Measurements from ENCODE around the gene SRGAP2C. TPM values are rescaled to one million over a fixed set of nuclear protein-coding genes. Genes with fewer than 3 reads are reported as not detected.
"Not testable (repeated sequence)": the region's sequence is repeated elsewhere in the genome, so short reads cannot be mapped to it uniquely, and the experiment has no call there.

The SRGAP2C gene
- total RNA-seq, 1 donor from 2014 or later, result 69.9 TPM

- intact Hi-C loops (cut with DNase I); ATAC-seq; DNase-seq (ENCODE audit: low spot score): not testable (repeated sequence)
Measured at GRCh38 chr1:121349332-121349967, 164.7 kb downstream of the SRGAP2C start.

GRCh38 chr1:121355711-121356420, 171.1 kb downstream of the SRGAP2C start:
- DNase-seq (ENCODE audit: low spot score); intact Hi-C loops (cut with DNase I): not testable (repeated sequence)
- peak; percentile 77 for ATAC-seq

- ATAC-seq, result peak; percentile 29
- intact Hi-C loops (cut with DNase I); DNase-seq (ENCODE audit: low spot score): not testable (repeated sequence)
Measured at GRCh38 chr1:121356819-121357218, 172.0 kb downstream of the SRGAP2C start.

GRCh38 chr1:121360531-121360930, 175.8 kb downstream of the SRGAP2C start:
- intact Hi-C loops (cut with DNase I); ATAC-seq; DNase-seq (ENCODE audit: low spot score): not testable (repeated sequence)

- intact Hi-C loops (cut with DNase I); DNase-seq (ENCODE audit: low spot score): not testable (repeated sequence)
- peak; percentile 90 for ATAC-seq
Measured at GRCh38 chr1:121361451-121362233, 176.9 kb downstream of the SRGAP2C start.

- intact Hi-C loops (cut with DNase I), result not testable (repeated sequence)
- DNase-seq (ENCODE audit: low spot score) (peak; percentile 54), ATAC-seq (peak; percentile 81)
Measured at GRCh38 chr1:121362234-121362883, 177.6 kb downstream of the SRGAP2C start.

GRCh38 chr1:121365316-121365715, 180.5 kb downstream of the SRGAP2C start:
- intact Hi-C loops (cut with DNase I); ATAC-seq: not testable (repeated sequence)

GRCh38 chr1:121365723-121366122, 180.9 kb downstream of the SRGAP2C start:
- intact Hi-C loops (cut with DNase I); DNase-seq (ENCODE audit: low spot score); ATAC-seq: not testable (repeated sequence)

More at GRCh38 chr1:121365316-121365715, 180.5 kb downstream of the SRGAP2C start:
- DNase-seq (ENCODE audit: low spot score), result not testable (repeated sequence)

GRCh38 chr1:121366171-121366570, 181.4 kb downstream of the SRGAP2C start:
- DNase-seq (ENCODE audit: low spot score); ATAC-seq; intact Hi-C loops (cut with DNase I): not testable (repeated sequence)

- DNase-seq (ENCODE audit: low spot score); intact Hi-C loops (cut with DNase I): not testable (repeated sequence)
- ATAC-seq, result peak; percentile 78
Measured at GRCh38 chr1:121368910-121369309, 184.1 kb downstream of the SRGAP2C start.

- intact Hi-C loops (cut with DNase I); ATAC-seq; DNase-seq (ENCODE audit: low spot score): not testable (repeated sequence)
Measured at GRCh38 chr1:121369959-121370358, 185.2 kb downstream of the SRGAP2C start.

- ATAC-seq; intact Hi-C loops (cut with DNase I); DNase-seq (ENCODE audit: low spot score): not testable (repeated sequence)
Measured at GRCh38 chr1:121374851-121375367, 190.1 kb downstream of the SRGAP2C start.

- intact Hi-C loops (cut with DNase I); DNase-seq (ENCODE audit: low spot score); ATAC-seq: not testable (repeated sequence)
Measured at GRCh38 chr1:121376986-121377385, 192.2 kb downstream of the SRGAP2C start.

- intact Hi-C loops (cut with DNase I); DNase-seq (ENCODE audit: low spot score); ATAC-seq: not testable (repeated sequence)
Measured at GRCh38 chr1:121378757-121379156, 194.0 kb downstream of the SRGAP2C start.

GRCh38 chr1:121384754-121385153, 200.0 kb downstream of the SRGAP2C start:
- intact Hi-C loops (cut with DNase I); DNase-seq (ENCODE audit: low spot score): not testable (repeated sequence)
- peak; percentile 57 for ATAC-seq

GRCh38 chr1:121385162-121385561, 200.4 kb downstream of the SRGAP2C start:
- DNase-seq (ENCODE audit: low spot score); intact Hi-C loops (cut with DNase I): not testable (repeated sequence)
- peak; percentile 96 for ATAC-seq

- DNase-seq (ENCODE audit: low spot score); intact Hi-C loops (cut with DNase I): not testable (repeated sequence)
- ATAC-seq, result peak; percentile 41
Measured at GRCh38 chr1:121385563-121386288, 201.0 kb downstream of the SRGAP2C start.
